Ectodermal cell (in vitro differentiated cells): ENCODE measurements around the gene RHEBL1.

ENCODE experiments used
- H3K27ac ChIP-seq: 2 replicates; pipeline ENCODE4 v1.7.0; 2013; ENCODE audit warnings: mild to moderate bottlenecking, low read depth, low read length; ENCODE audit not compliant: insufficient read depth, poor library complexity, severe bottlenecking
- H3K27me3 ChIP-seq: 2 replicates; pipeline ENCODE4 v1.7.0; 2013; ENCODE audit warnings: mild to moderate bottlenecking, low read length; ENCODE audit not compliant: insufficient read depth, control insufficient read depth, poor library complexity, severe bottlenecking
- H3K36me3 ChIP-seq: one replicate; pipeline ENCODE4 v1.7.0; 2013; ENCODE audit warnings: low read length; ENCODE audit not compliant: control insufficient read depth, insufficient read depth
- H3K4me1 ChIP-seq: one replicate; pipeline ENCODE4 v1.7.0; 2013; ENCODE audit warnings: low read length; ENCODE audit not compliant: control insufficient read depth, insufficient read depth
- H3K4me3 ChIP-seq: 2 replicates; pipeline ENCODE4 v1.7.0; 2013; ENCODE audit warnings: low read depth, low read length, control low read depth; ENCODE audit not compliant: insufficient read depth
- H3K9me3 ChIP-seq: 2 replicates; pipeline ENCODE4 v1.7.0; 2013; ENCODE audit warnings: mild to moderate bottlenecking, low read length, moderate library complexity; ENCODE audit not compliant: control insufficient read depth
- WGBS, 2 experiments: methylation state at CpG; one replicate each; pipeline ENCODE4 v1.1.7; 2013; ENCODE audit warnings: missing lambda C conversion rate in 2 of 2; 5-methylcytosine and 5-hydroxymethylcytosine counted together

RHEBL1 gene

GRCh38 chr12:49044660-49045059, 25.1 kb downstream of the RHEBL1 start:
- H3K4me3 ChIP-seq = no peak overlapping the region
- no peaks in the 10 kb centered on the region for H3K4me1 ChIP-seq
- no peaks in the 10 kb centered on the region for H3K27me3 ChIP-seq
- peaks cover 91% of the 10 kb centered on the region for H3K36me3 ChIP-seq
- H3K9me3 ChIP-seq = no peaks in the 10 kb centered on the region
- 96 to 97% methylated on average over 12 of the region's 12 CpGs for WGBS, 2 experiments
- H3K27ac ChIP-seq = no peak overlapping the region

DNA sequence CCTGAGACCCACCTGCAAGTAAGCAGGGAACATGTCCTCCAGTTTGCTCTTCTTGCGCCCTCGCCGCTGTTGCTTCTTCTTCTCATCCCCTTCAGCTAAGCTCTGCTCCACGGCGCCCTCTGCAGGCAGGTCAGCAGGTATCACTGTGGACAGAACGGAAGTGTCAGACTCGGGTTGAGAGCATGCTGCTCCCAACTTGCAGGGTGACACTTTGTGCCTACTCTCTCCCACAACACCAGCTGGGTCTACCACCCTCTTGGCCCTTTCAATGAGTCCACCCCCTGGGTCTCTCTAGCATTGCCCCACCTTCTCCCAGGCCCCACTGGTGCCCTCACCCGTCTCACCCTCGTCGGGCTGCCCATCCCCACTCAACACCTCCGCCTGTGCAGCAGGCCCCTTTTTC, 25.9 kb downstream of the RHEBL1 start:
- 69 to 70% methylated on average over 11 of the region's 11 CpGs for WGBS, 2 experiments
- Histone ChIP-seq H3K27me3 (no peaks in the 10 kb centered on the region), H3K27ac (no peak overlapping the region), H3K9me3 (no peaks in the 10 kb centered on the region), H3K4me3 (no peak overlapping the region), H3K4me1 (no peaks in the 10 kb centered on the region), H3K36me3 (peaks cover 91% of the 10 kb centered on the region)

- Histone ChIP-seq H3K9me3 (no peaks in the 10 kb centered on the region), H3K4me3 (no peak overlapping the region), H3K27me3 (no peaks in the 10 kb centered on the region), H3K4me1 (no peaks in the 10 kb centered on the region), H3K27ac (no peak overlapping the region), H3K36me3 (peaks cover 91% of the 10 kb centered on the region)
- 95% methylated on average over 4 of the region's 4 CpGs for WGBS, 2 experiments
These were observed 26.5 kb downstream of the RHEBL1 start for GRCh38 chr12:49043241-49043640.

DNA sequence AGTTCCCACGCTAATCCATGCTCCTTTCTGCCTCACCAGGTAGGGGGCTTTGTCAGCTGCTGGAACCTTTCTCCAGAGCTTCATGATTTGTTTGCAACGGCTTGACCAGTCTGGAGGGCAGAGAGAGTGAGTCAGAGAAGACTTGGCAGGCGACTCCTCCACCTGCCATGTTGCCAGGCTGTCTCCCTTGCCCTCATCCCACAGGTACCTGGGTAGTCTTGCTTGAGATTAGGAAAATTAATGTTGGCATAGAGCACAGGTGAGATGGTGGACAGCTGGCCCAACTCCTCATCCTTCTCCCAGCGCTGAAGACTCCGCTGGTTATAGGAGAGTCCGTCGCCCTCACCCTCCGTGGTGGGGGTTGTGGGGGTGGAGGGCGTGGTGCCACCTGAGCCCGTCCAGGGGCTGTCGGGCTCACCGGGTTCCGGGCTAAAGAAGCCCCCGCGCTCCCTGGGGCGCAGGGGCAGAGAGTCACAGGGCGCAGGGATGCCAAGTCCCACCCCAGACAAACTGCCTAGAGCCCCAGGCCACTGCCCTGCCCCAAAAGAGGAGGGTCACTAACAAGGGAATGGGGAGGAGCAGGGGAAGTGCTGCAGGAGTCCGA, 27.8 kb downstream of the RHEBL1 start:
- no peak overlapping the region for H3K4me3 ChIP-seq
- WGBS, 2 experiments = 93 to 97% methylated on average over 18 of the region's 18 CpGs
- H3K9me3 ChIP-seq = no peaks in the 10 kb centered on the region
- H3K27ac ChIP-seq = no peak overlapping the region
- H3K36me3 ChIP-seq = peaks cover 93% of the 10 kb centered on the region
- no peaks in the 10 kb centered on the region for H3K27me3 ChIP-seq
- H3K4me1 ChIP-seq = no peaks in the 10 kb centered on the region

- H3K27me3 ChIP-seq = no peaks in the 10 kb centered on the region
- H3K4me1 ChIP-seq = no peaks in the 10 kb centered on the region
- no peak overlapping the region for H3K4me3 ChIP-seq
- peaks cover 86% of the 10 kb centered on the region for H3K36me3 ChIP-seq
- no peak overlapping the region for H3K27ac ChIP-seq
- WGBS, 2 experiments = 97% methylated on average over 31 of the region's 31 CpGs
- no peaks in the 10 kb centered on the region for H3K9me3 ChIP-seq
These were observed 28.5 kb downstream of the RHEBL1 start for GRCh38 chr12:49041036-49041880.

GRCh38 chr12:49040364-49040855, 29.4 kb downstream of the RHEBL1 start:
- 97% methylated on average over 14 of the region's 14 CpGs for WGBS, 2 experiments
- H3K4me3 ChIP-seq = no peak overlapping the region
- H3K27ac ChIP-seq = no peak overlapping the region
- H3K9me3 ChIP-seq = no peaks in the 10 kb centered on the region
- peaks cover 77% of the 10 kb centered on the region for H3K36me3 ChIP-seq
- H3K27me3 ChIP-seq = no peaks in the 10 kb centered on the region
- H3K4me1 ChIP-seq = no peaks in the 10 kb centered on the region

DNA sequence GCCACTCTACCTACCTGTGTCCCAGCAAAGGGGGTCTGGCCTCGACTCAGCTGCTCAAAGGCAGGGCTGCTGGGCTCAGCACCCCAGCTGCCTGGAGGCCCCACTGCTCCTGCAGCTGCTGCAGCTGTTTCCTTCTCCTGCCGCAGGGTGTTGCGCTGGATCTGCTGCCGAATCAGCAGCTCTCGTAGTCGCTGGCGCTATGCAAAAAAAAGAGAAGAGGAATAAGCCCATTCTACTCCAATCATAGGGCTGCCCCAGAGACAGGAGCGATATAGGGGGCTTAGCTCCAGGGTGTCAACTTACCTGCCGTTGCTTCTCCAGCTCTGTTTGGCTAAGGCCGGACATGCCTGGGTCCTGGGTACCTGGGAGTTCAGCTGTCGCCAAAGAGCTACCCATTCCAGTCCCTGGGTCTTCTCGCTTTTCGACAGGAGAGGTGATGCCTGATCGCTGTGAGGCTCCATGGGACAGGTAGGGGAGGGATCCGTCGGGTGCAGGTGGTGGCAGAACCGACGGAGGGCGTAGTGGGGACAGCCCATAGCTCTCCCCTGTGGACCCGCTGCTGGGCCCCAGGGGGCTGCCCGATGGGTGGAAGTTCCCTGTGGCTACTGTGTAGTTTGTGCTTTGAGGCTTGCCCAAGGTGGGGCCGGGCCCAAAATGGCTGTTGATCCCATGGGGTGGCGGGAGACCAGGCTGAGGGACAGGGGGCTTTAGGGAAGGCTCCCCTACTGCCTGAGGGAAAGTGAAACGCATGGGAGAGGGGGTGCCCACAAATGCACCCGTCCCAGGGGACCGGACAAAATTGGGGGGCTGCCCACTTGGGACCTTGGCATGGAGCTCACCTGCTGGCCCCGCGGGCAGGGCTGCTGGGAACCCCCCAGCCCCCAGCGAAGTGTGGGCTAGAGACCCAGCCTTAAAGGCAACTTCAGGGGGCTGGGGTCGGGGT, 30.1 kb downstream of the RHEBL1 start:
- Histone ChIP-seq H3K27ac (no peak overlapping the region), H3K9me3 (no peaks in the 10 kb centered on the region), H3K4me1 (no peaks in the 10 kb centered on the region), H3K36me3 (peaks cover 73% of the 10 kb centered on the region), H3K27me3 (no peaks in the 10 kb centered on the region), H3K4me3 (no peak overlapping the region)
- WGBS, 2 experiments = 95 to 96% methylated on average over 30 of the region's 30 CpGs

DNA sequence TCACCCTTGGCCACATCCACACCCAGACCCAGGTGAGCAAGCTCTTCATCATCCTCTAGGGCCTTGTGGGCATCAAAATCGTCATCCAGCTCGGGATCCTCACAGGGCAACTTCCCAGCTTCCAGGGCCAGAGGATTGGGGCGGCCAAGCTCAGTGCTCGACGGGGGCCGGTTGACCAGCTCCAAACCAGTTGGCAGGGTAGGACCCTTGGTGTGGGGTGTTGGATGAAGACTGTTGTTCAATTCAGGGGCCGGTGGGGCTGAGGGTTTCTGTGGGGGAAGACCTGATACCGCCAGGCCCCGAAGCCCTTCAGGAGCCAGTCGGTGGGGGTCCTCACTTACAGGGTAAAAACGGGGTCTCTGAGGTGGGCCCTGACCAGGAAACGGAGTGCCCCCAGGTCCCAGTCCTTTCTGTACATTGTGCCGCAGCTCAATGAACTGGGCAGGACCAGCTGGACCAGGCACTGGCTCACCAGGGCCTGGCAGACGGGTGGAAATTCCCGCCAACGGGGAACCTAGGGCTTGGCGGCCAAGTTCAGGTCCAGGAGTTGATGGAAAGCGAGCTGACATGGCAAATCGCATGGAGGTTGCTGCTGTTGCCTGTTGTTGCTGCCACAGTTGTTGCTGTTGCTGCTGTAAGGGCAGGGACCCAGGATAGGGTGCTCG, 31.4 kb downstream of the RHEBL1 start:
- Histone ChIP-seq H3K4me3 (no peak overlapping the region), H3K36me3 (peaks cover 78% of the 10 kb centered on the region), H3K27ac (no peak overlapping the region), H3K4me1 (no peaks in the 10 kb centered on the region), H3K27me3 (no peaks in the 10 kb centered on the region), H3K9me3 (no peaks in the 10 kb centered on the region)
- 96% methylated on average over 20 of the region's 20 CpGs for WGBS, 2 experiments

DNA sequence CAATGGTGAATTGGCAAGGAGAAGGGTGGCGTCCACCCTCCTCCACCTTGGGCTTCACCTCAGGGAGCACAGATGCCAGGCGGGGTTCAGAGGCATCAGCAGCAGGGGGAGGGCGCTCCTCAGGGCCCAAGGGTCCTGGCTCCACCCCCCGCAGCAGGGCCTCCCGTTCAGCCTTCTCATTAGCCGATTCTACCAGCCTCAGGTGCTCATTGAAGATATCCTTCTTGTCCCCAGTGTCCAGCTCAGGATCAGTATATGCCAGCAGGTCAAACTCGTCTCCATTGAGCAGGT, 31.9 kb downstream of the RHEBL1 start:
- Histone ChIP-seq H3K4me1 (no peaks in the 10 kb centered on the region), H3K36me3 (peaks cover 77% of the 10 kb centered on the region), H3K27ac (no peak overlapping the region), H3K4me3 (no peak overlapping the region), H3K9me3 (no peaks in the 10 kb centered on the region), H3K27me3 (no peaks in the 10 kb centered on the region)
- 93 to 94% methylated on average over 7 of the region's 7 CpGs for WGBS, 2 experiments
